RWPE1 (cell line): ENCODE results near the gene CNTLN.
"Not testable (repeated sequence)": the region's sequence is repeated elsewhere in the genome, so short reads cannot be mapped to it uniquely, and the experiment has no call there.

ENCODE experiments used
- CTCF ChIA-PET: fragments of 350-600 bp; sonication (Branson Sonifier 250); formaldehyde crosslinking; extraction: SDS; loops from one replicate; lab custom pipeline; 2021; lab: Yijun Ruan, JAX
- POLR2A ChIA-PET: fragments of 400-600 bp; formaldehyde crosslinking; extraction: SDS; loops from one replicate; lab custom pipeline; 2020; ENCODE audit warnings: antibody characterized with exemption; ENCODE audit not compliant: low non-redundant PET; lab: Yijun Ruan, JAX
- DNase-seq: peaks from one replicate; pipeline ENCODE4 v3.0.0; 2012; ENCODE audit warnings: low spot score
- H3K27ac ChIP-seq: fragments of 450-650 bp; 2 replicates; pipeline ENCODE4 v1.5.1; 2017
- TF ChIP-seq, protein P1 (sequence below): fragments of 450-650 bp; conservative IDR thresholded peaks from 2 replicates; pipeline ENCODE4 v1.5.1; 2017; ENCODE audit warnings: low read depth, mild to moderate bottlenecking

Gene CNTLN

DNA sequence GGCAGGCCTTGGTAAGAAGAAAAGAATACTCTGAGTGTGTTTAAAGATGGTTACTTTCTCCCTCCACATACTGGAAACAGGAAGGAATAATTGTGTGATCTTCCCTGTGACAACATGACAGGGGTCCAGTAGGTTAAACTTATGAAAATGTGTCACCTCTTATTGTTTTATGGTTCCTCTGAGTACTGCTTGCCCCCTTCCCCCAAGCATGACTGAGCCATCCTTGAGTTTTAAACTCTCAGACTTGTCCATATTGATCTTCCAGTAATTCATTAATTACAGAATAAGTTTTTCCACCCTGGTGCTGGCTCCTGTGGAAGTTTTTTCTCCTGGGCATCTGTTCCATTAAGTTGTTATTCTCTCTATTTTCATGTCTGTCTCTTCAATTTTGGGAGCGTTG is 95.8 kb downstream of the CNTLN start:
- TF ChIP-seq, protein P1, sequence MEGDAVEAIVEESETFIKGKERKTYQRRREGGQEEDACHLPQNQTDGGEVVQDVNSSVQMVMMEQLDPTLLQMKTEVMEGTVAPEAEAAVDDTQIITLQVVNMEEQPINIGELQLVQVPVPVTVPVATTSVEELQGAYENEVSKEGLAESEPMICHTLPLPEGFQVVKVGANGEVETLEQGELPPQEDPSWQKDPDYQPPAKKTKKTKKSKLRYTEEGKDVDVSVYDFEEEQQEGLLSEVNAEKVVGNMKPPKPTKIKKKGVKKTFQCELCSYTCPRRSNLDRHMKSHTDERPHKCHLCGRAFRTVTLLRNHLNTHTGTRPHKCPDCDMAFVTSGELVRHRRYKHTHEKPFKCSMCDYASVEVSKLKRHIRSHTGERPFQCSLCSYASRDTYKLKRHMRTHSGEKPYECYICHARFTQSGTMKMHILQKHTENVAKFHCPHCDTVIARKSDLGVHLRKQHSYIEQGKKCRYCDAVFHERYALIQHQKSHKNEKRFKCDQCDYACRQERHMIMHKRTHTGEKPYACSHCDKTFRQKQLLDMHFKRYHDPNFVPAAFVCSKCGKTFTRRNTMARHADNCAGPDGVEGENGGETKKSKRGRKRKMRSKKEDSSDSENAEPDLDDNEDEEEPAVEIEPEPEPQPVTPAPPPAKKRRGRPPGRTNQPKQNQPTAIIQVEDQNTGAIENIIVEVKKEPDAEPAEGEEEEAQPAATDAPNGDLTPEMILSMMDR, result no peak
- ChIA-PET POLR2A (no interaction called here), CTCF (no interaction called here)
- no peak for DNase-seq
- no peak overlapping the region for H3K27ac ChIP-seq

DNA sequence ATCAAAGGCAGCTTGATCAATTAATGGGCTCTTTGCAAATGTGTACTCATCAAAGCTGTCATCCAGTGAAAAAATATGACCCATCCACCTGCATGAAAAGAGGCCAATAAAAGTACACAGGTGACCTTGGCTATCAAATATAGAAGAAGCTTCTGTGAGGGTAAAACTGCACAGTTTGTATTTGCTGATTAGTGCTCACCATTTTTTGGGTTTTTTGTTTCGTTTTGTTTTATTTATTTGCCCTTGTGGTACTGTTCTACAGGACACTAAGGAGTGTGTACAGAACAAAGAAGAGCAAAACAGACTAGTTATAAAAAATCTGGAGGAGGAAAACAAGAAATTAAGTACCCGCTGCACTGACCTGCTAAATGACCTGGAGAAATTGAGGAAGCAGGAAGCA is 101.3 kb downstream of the CNTLN start:
- no peak for DNase-seq
- TF ChIP-seq, protein P1, result no peak
- CTCF ChIA-PET, result no interaction called here
- POLR2A ChIA-PET, result no interaction called here
- no peak overlapping the region for H3K27ac ChIP-seq

DNA sequence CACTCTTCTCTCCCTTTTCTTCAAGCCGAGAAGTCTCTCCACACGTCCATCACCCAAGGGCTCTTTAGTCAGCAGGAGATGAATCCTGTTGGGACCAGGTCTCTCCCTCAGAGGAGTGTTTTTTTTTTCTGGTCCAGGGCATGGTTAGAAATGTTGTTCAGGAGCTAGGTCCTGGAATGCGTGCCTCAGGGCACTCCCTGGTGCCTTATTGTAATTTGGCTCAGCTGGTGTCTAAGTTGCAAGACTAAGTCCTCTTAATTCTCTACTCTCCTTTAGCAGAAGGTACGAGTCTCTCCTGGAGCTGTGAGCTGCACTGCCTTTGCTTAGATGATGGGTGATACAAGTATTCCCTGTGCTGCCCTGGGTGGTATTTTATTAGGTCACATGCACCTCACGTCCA is 111.9 kb downstream of the CNTLN start:
- no peak for DNase-seq
- ChIA-PET CTCF (no interaction called here), POLR2A (no interaction called here)
- TF ChIP-seq, protein P1, result no peak
- H3K27ac ChIP-seq, result no peak overlapping the region

DNA sequence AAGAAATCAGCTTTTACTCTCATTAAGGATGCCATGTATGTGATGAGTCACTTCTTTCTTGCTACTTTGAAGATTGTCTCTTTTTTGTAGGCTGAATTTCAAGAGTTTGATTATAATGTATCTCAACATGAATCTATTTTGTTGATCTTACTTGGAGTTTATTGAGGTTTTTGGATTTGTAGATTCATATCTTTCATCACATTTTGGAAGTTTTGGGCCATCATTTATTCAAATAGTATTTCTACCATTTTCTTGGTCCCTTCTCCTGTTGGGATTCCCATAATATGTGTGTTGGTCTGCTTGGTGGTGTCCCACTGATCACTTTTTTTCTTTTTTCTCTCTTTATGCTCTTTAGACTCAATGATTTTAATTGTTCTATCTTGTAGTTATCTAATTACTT is 116.3 kb downstream of the CNTLN start:
- ChIA-PET CTCF (no interaction called here), POLR2A (no interaction called here)
- DNase-seq, result no peak
- TF ChIP-seq, protein P1, result no peak
- no peak overlapping the region for H3K27ac ChIP-seq

DNA sequence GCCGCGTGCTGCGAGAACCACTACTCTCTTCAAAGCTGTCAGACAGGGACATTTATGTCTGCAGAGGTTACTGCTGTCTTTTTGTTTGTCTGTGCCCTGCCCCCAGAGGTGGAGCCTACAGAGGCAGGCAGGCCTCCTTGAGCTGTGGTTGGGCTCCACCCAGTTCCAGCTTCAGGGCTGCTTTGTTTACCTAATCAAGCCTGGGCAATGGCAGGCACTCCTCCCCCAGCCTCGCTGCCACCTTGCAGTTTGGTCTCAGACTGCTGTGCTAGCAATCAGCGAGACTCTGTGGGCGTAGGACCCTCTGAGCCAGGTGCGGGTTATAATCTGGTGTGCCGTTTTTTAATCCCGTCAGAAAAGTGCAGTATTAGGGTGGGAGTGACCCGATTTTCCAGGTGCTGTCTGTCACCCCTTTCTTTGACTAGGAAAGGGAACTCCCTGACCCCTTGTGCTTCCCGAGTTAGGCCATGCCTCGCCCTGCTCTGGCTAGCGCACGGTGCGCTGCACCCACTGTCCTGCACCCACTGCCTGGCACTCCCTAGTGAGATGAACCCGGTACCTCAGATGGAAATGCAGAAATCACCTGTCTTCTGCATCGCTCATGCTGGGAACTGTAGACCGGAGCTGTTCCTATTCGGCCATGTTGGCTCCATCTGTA is 133.8 kb downstream of the CNTLN start:
- DNase-seq, CTCF ChIA-PET, POLR2A ChIA-PET: not testable (repeated sequence)
- H3K27ac ChIP-seq, result peak overlapping the region; percentile 72

DNA sequence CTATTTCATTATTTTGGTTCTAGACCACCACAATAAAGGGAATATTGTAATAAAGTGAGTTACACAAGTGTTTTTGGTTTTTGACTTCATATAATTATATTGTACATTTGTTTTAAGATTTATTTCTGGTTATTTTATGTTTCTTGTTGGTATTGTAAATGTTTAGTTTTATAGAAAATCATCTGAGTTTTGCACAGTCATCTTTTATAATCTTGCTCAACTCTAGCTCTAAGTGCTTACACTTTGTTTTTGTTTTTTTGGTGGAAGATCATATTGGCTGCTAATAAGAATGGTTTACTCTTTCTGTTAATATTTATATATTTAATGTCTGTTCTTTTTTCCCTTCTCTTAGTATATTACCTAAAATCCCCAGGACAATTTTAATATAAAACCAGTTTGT is 135.0 kb downstream of the CNTLN start:
- CTCF ChIA-PET, result interaction anchor here (0.6 kb wide), 1 partner anchor 418 kb away, joined by 3 read pairs; no protein-coding TSS in a partner anchor
- TF ChIP-seq, protein P1, result no peak
- H3K27ac ChIP-seq, result no peak overlapping the region

DNA sequence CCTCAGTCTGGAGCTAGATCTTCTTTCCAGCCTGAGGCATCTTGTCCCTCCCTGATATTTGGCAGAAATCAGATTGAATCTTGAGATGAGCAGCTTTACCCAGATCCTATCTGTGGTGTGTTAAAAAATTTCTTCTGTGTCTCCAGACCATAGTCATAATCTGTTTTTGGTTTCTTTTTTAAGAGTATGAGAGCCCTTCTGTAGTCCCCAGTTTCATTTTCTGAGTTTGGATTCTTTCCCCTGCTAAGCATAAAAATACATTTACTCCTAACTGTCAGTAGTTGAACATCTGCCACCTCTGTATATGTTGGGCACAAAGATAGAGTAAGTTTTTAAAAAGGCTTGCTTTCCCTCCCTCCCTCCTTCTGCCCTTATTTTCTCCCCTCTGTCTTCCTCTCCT is 137.7 kb downstream of the CNTLN start:
- ChIA-PET CTCF (no interaction called here), POLR2A (no interaction called here)
- no peak for DNase-seq
- no peak overlapping the region for H3K27ac ChIP-seq
- TF ChIP-seq, protein P1, result no peak

More for the DNA sequence above, 135.0 kb downstream of the CNTLN start:
- POLR2A ChIA-PET, result no interaction called here
- no peak for DNase-seq
